ENCODE measurements around the gene RBFOX2.

GRCh38 chr22:35971456-35972119 lies 57.0 kb downstream of the RBFOX2 start:
- no peak for TF ChIP-seq CTCF (IDR thresholded peaks at IDR 0.05)
- TF ChIP-seq POLR2A (IDR thresholded peaks at IDR 0.05), result no peak
